Epithelial cell of esophagus (primary cell): ENCODE results near the gene PCDHA11.
"Not testable (repeated sequence)": the region's sequence is repeated elsewhere in the genome, so short reads cannot be mapped to it uniquely, and the experiment has no call there.

ENCODE experiments used
- DNase-seq: peaks from one replicate; pipeline ENCODE4 v3.0.0; 2010; ENCODE audit warnings: low read depth
- H3K4me3 ChIP-seq: 2 replicates; pipeline ENCODE4 v1.5.1; 2011; ENCODE audit warnings: mild to moderate bottlenecking, low read length, control low read depth
- CTCF ChIP-seq: IDR thresholded peaks from 2 replicates; pipeline ENCODE4 v1.5.1; 2011; ENCODE audit warnings: low read depth, mild to moderate bottlenecking, low read length, control low read depth, inconsistent platforms; ENCODE audit not compliant: insufficient read depth; ENCODE audit errors: missing control alignments

PCDHA11 gene

GRCh38 chr5:140875085-140876065, 6.6 kb downstream of the PCDHA11 start, which contains the start of gene PCDHA12:
Gene PCDHA12, plus strand, starts transcription at chr5:140875308. Its CDS starts 165 bp downstream, at chr5:140875473.
- no peak within 1 kb of the TSS for H3K4me3 ChIP-seq
- TF ChIP-seq CTCF = no peak
- DNase-seq = no peak

GRCh38 chr5:140876541-140877261, 7.9 kb downstream of the PCDHA11 start:
- H3K4me3 ChIP-seq, DNase-seq: not testable (repeated sequence)

DNA sequence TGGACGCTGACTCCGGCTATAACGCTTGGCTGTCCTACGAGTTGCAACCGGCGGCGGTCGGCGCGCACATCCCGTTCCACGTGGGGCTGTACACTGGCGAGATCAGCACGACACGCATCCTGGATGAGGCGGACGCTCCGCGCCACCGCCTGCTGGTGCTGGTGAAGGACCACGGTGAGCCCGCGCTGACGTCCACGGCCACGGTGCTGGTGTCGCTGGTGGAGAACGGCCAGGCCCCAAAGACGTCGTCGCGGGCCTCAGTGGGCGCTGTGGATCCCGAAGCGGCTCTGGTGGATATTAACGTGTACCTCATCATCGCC, 8.5 kb downstream of the PCDHA11 start:
- DNase-seq = no peak
- no peak overlapping the region for H3K4me3 ChIP-seq
- TF ChIP-seq CTCF = no peak

DNA sequence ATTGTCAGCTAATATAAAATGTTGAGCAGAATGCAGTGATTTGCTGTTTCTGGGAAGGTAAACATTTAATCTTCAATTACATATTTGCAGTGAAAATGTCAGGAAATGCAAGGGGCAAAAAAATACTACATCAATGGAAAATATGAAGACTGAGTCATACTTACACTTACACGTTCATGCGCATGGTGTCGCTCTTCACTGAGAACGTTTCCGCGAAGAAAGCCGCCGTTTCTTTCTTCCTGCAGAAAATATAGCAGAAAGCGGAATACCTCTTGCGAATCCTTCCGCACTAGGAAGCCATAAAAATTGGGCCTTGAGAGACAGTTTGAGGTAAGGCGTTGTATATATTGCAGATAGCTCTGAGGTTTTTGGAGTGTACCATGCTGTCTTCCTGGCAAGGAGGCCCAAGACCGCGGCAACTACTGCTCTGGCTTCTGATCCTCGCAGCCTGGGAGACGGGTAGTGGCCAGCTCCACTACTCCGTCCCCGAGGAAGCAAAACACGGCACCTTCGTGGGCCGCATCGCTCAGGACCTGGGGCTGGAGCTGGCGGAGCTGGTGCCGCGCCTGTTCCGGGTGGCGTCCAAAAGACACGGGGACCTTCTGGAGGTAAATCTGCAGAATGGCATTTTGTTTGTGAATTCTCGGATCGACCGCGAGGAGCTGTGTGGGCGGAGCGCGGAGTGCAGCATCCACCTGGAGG, 13.3 kb downstream of the PCDHA11 start, which contains the start of gene PCDHA13:
PCDHA13 (plus strand) TSS at position 236 of the 702 bp plus-strand sequence; CDS start at position 381, 145 bp downstream.
- peak; percentile 22 for TF ChIP-seq CTCF
- peak; percentile 39 for DNase-seq
- H3K4me3 ChIP-seq = no peak within 1 kb of the TSS

DNA sequence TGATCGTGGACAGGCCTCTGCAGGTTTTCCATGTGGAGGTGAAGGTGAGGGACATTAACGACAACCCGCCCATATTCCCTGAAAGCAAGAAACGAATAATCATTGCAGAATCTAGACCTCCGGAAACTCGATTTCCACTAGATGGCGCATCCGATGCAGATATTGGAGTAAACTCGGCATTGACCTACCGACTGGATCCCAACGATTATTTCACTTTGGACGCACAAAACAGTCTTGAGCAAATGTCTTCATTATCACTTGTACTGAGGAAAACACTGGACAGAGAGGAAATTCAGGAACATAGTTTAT, 13.8 kb downstream of the PCDHA11 start:
- no peak for TF ChIP-seq CTCF
- peak; percentile 4 for DNase-seq
- no peak overlapping the region for H3K4me3 ChIP-seq

DNA sequence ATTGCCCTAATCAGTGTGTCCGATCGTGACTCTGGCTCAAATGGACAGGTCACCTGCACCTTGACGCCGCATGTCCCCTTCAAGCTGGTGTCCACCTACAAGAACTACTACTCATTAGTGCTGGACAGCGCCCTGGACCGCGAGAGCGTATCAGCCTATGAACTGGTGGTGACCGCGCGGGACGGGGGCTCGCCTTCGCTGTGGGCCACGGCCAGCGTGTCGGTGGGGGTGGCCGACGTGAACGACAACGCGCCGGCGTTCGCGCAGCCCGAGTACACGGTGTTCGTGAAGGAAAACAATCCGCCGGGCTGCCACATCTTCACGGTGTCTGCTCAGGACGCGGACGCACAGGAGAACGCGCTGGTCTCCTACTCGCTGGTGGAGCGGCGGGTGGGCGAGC, 14.6 kb downstream of the PCDHA11 start:
- no peak for TF ChIP-seq CTCF
- no peak for DNase-seq

DNA sequence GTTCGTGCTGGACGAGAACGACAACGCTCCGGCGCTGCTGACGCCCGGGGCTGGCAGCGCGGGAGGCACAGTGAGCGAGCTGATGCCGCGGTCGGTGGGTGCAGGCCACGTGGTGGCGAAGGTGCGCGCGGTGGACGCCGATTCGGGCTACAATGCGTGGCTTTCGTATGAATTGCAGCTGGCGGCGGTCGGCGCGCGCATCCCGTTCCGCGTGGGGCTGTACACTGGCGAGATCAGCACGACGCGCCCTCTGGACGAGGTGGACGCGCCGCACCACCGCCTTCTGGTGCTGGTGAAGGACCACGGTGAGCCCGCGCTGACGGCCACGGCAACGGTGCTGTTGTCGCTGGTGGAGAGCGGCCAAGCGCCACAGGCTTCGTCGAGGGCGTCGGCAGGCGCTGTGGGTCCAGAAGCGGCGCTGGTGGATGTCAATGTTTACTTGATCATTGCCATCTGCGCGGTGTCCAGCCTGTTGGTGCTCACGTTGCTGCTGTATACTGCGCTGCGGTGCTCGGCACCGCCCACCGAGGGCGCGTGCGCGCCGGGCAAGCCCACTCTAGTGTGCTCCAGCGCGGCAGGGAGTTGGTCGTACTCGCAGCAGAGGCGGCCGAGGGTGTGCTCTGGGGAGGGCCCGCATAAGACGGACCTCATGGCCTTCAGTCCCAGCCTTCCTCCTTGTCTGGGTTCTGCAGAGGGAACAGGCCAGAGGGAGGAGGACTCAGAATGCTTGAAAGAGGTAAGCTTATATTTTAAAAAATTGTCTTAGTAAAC, 15.4 kb downstream of the PCDHA11 start:
- no peak for TF ChIP-seq CTCF
- no peak for DNase-seq
- no peak overlapping the region for H3K4me3 ChIP-seq

More for the DNA sequence above, 14.6 kb downstream of the PCDHA11 start:
- H3K4me3 ChIP-seq = no peak overlapping the region
